ENCODE results near the gene SLC6A3.

Gene SLC6A3

GRCh38 chr5:1419476-1420210 lies 25.6 kb downstream of the SLC6A3 start:
- DNase-seq: no peak

GRCh38 chr5:1418921-1419280 lies 26.3 kb downstream of the SLC6A3 start:
- DNase-seq: no peak

- DNase-seq: no peak
Measured at GRCh38 chr5:1418238-1418920, 26.9 kb downstream of the SLC6A3 start.

GRCh38 chr5:1417586-1418225 lies 27.5 kb downstream of the SLC6A3 start:
- DNase-seq: no peak

- no peak for DNase-seq
Measured at GRCh38 chr5:1416856-1417469, 28.3 kb downstream of the SLC6A3 start.

GRCh38 chr5:1415626-1416360 lies 29.4 kb downstream of the SLC6A3 start:
- DNase-seq: no peak

- DNase-seq: no peak
Measured at GRCh38 chr5:1415059-1415425, 30.2 kb downstream of the SLC6A3 start.

- DNase-seq: no peak
Measured at GRCh38 chr5:1414311-1415058, 30.8 kb downstream of the SLC6A3 start.

GRCh38 chr5:1413611-1414241 lies 31.5 kb downstream of the SLC6A3 start:
- no peak for DNase-seq

- no peak for DNase-seq
Measured at GRCh38 chr5:1413211-1413610, 32.0 kb downstream of the SLC6A3 start.

GRCh38 chr5:1412621-1413020 lies 32.6 kb downstream of the SLC6A3 start:
- DNase-seq: no peak

- DNase-seq: no peak
Measured at GRCh38 chr5:1412163-1412562, 33.1 kb downstream of the SLC6A3 start.

- no peak for DNase-seq
Measured at GRCh38 chr5:1411099-1411498, 34.1 kb downstream of the SLC6A3 start.

GRCh38 chr5:1410156-1411014 lies 34.9 kb downstream of the SLC6A3 start:
- no peak for DNase-seq

GRCh38 chr5:1409381-1410110 lies 35.7 kb downstream of the SLC6A3 start:
- no peak for DNase-seq

GRCh38 chr5:1406681-1407640 lies 38.3 kb downstream of the SLC6A3 start:
- DNase-seq: no peak

GRCh38 chr5:1405539-1406530 lies 39.4 kb downstream of the SLC6A3 start:
- no peak for DNase-seq

- no peak for DNase-seq
Measured at GRCh38 chr5:1405121-1405520, 40.1 kb downstream of the SLC6A3 start.
